UCSD-AML1 (cell line): ENCODE results near the gene NELFCD.

Source experiments
- DNase-seq: peaks from one replicate; lab custom pipeline; 2025; ENCODE audit not compliant: unreplicated experiment; lab: John Stamatoyannopoulos, UW

Gene NELFCD

DNA sequence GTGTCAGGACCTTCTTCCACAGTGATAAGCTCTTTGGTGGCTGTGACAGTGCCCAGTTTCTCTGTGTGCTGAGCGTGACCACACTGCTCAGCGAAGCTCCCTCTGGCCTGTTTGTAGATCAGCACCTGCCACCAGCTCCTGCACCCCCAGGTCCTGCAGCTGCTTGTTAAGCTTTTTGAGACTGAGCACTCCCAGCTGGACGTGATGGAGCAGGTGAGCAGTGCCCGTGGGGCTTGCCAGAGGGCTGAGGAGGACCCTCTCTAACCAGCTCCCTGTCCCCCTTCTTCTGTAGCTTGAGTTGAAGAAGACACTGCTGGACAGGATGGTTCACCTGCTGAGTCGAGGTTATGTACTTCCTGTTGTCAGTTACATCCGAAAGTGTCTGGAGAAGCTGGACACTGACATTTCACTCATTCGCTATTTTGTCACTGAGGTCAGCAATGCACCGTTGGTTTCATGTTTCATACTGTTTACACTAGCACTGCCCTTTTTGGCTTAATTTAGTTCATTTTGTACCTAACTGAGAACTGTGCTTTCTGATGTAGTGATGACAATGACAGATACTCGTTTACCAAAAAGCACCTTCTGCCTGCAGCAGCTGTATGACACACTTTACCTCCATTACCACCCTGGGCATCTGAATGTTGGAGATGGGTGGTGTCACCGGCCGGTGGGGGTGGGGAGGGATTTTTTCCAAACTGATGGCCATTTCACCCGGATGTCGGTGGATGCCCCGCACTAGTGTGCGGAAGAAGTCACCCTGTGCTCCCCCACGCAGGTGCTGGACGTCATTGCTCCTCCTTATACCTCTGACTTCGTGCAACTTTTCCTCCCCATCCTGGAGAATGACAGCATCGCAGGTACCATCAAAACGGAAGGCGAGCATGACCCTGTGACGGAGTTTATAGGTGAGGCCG is 12.5 kb downstream of the NELFCD start:
- no peak for DNase-seq

DNA sequence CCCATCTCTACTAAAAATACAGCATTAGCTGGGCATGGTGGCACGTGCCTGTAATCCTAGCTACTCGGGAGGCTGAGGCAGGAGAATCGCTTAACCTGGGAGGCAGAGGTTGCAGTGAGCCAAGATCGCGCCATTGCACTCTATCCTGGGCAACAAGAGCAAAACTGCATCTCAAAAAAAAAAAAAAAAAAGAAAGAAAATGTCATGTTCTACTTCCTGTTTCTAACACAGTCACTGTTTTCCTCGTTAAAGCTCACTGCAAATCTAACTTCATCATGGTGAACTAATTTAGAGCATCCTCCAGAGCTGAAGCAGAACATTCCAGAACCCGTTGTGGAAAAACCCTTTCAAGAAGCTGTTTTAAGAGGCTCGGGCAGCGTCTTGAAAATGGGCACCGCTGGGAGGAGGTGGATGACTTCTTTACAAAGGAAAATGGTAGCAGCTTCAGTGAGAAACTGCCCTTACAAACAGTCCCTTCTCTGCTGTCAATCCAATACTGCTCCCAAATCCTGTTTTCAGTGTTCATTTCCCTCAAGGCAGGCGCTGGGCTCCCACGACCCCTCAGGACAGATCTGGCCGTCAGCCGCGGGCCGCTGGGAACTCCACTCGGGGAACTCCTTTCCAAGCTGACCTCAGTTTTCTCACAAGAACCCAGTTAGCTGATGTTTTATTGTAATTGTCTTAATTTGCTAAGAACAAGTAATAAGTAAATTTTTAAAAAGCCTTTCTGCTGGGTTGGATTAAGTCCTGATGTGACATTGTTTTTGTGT is 13.5 kb downstream of the NELFCD start:
- DNase-seq: no peak

DNA sequence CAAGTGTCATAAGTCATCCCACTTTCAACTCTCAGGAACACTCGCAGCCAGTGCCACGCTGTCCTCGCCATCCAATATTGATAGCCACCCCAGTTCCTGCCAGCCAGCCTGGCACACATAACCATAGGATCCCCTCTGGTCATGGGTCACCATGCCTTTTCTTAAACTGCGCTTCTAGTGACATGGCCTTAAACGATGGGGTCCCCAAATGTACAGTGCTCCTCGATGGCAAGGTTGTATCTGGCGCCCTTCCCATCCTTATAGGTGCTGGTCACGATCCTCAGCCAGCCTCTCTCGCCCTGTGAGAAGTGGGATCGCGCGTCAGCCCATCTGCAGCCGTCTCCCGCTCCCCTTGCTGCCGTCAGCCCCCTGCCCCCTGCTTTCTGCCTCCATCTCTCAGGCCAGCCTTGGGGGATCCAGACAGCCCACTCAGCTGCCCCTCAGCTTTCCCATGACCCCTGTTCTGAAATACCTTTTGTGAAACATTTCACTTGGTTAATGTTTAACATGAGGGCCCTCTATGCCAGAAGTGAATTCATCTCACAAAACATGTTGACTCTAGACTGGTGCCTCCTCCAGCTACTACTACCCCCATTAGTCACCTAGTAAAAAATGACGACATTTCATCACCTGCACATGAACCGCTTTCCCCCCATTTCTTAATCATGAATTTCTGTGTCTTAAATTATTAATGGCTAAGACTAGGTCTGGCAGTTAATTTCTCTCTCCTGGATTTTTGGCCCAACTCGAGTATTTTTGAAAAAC is 14.6 kb downstream of the NELFCD start:
- no peak for DNase-seq

DNA sequence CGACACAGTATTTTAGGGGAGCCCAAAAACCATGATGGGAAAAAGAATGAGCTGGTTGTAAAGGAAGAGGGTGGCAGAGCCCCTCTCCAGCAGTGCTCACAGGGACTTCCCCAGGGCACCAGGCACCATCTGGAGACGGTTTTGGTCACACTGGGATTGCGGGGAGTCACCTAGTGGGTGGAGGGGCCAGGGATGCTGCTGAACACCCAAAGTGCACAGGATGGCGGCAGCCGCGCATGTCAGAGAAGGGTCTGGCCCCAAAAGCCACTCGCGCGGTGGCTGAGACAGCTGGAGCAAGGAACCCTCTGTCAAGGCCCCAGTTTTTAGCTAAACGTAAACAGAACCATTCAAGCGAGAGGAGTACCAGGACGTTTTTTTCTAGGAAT is 15.2 kb downstream of the NELFCD start:
- DNase-seq: no peak

DNA sequence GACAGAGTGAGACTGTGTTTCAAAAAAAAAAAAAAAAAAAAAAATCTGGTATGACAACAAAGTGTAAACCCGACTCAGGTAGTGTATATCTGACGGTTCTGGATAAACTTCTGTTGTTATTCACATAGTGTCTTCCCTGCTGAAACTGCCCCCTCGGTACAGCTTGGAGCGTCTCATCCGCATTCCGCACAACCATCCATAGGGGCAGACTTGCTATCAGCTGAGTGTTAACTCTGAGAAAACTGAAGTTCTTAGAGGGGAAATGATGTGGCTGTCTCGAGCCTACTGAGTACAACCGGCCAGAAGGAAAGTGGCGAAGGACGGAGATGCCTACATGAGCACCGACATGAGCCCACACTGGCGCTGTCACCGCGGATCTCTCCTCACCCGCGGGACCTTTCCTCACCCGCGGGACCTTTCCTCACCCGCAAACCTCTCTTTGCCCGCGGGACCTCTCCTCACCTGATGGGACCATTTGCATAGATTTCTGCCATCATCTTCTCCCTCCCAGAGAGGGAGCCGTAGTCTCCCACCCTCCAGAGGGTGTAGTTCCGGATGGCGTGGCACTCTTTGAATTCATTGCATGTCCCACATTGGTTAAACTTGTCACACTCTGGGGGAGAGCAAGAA is 16.2 kb downstream of the NELFCD start:
- DNase-seq: no peak

DNA sequence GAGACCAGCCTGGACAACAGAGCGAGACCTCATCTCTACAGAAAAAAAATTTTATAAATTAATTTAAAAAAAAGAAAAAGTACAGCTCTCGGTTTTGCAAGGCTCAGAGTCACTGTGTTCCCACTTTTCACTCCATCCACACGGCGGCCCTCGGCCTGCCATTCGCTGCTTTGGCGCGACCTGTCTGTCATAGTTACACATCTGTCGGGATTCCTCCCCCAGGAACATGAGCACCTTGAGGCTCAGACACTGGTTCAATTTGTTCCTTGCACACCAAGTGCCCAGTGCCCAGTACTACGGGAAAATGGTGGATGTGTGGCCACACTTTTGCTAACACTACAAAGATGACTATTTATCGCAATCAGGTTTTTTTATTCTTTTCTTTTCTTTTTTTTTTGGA is 17.6 kb downstream of the NELFCD start:
- DNase-seq: no peak

DNA sequence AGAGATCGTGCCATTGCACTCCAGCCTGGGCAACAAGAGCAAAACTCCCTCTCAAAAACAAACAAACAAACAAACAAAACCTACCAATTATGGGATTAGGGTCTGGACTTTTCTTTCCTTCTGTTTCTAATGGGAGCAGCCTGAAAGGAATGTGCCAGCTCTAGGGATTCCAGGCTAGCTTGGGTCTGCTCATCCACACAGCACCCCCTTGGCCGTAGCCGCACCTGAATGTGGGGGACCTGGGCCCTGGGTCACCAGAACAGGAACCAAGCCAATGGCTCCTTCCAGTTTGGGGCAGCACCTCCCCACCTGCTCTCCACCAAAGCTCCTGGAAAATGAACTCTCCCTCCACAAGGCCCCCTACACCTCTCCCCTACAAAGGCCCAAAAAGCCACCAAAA is 19.3 kb downstream of the NELFCD start:
- DNase-seq: no peak

DNA sequence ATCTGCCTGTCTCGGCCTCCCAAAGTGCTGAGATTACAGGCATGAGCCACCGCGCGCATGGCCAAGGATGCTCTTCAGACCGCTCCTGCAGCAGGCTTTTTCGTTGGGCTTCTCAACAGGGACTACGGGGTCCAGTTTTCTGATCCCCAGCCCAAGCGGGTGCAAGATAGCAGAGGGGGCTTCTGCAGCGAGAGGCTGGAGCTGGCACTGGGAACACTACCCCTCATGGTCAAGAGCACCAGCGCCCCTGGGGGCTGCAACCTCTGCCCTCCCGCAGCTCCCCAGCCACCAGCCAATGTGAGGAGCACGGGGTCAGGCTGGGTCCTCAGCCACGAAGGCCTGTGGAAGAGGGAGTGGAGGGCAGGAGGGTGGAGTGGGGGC is 20.0 kb downstream of the NELFCD start:
- no peak for DNase-seq

DNA sequence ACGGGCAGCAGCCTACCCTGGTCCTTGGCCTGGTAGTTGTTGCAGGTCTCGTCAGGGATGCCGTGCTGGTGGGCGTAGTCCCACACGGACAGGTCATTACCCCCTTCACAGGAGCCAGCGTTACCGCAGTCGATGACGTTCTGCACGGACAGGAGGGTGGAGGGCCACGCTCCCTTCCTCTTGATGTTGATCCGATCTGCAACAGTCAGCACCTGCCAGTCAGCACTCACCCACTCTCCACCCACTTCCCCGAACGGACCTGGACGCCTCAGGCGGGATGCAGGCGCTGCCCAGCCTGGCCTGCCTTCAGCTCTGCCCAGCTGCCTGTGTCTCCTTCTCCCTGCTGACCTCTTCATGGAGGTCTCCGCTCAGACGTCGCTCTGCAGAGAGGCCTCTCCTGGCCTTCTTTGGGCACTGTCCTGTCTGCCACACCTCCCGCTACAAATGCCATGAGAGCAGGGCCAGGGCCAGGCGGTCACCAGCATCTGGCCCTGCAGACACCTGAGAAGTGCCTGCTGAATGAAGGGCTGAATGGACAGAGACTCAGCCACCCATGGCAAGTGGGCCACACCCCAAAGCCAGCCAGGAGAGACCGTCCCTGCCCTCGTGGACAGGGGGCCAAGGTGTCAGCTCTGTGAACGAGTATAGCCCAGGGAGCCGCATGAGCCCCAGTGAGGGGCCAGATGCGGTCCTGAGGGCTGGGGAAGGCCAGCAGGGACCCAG is 20.6 kb downstream of the NELFCD start:
- no peak for DNase-seq

DNA sequence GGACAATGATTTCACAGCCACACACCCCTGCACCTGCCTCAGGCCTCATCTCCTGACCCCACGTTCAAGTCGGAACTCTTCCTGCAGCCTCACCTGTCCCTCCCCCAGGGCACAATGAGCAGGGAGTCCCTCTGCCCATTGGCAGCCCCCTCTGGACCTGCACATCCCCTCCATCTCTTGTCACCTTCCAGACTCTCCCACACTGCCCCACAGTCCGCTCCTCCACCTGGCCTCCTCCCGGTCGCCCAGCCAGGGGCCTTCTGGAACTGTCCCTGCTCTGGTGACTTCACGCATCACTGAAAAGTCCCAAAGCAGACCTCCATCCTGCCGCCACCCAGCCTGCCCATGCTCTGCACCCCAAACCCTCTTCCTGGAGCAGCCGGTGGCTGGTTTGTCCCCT is 21.3 kb downstream of the NELFCD start:
- no peak for DNase-seq

DNA sequence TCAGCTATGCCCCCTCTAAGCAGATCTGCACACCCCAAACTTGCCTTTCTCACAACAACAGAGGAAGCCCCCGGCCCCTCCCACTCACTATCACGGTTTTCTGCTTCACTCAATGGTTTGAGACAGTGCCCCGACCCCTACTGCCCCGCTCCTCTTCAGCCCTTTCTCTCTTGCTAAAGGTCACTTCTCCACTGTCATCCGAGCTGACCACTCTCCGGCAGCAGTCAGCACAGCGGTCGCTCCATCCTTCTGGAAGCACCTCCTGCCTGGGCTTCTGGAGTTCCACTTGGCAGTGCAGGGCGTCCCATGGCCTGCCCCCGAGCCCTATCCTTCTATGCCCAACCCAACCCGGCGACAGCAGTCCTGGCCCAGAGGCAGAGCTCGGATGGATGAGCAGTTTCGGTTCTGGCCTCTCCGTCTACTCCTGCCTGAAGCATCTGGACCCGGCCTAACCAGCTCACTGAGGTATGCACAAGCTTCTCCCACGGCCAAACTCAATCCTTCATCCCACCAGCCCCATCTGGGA is 21.9 kb downstream of the NELFCD start:
- no peak for DNase-seq

DNA sequence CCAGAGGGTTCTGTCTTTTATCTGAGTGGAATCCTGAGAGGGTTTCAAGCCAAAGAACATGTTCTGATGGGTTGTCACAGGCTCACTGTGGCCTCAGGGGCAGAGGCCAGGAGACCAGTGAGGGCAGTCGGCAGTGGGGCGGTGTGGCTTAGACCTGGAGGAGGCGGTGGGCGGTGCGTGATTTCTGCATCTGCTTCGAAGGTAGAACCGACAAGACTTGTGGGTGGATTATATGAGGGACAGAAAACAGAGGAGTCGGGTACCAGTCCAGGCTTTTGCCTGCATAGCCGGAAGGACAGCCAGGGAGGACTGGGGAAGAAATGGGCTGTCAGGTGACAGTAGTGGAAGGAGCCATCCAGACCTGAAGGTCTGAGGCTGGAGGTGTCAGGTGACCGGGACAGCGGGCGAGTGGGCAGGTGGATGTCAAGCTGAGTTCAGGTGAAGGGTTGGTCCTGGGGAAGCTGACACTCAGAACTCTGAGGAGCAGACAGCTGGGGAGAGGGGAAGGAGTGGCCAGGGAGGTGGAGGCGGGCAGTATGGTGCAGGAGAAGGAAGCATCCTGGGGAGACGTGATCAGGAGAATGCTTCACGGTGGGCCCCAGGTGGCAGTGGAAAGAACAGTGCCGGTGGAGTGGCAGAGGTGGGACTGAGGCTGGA is 22.9 kb downstream of the NELFCD start:
- no peak for DNase-seq

DNA sequence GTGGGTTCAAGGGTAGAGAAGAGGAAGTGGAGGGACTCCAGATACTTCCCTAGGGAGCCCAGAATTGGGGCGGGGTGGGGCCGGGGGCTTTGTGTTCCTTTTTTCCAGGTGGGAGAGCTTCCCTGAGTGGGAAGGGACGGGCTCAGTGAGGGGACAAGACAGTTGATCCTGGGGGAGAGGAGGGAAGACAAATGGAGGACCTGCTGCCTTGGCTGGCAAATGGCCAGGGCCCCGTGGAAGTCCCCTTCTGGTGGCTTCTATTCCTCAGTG is 23.4 kb downstream of the NELFCD start:
- DNase-seq: peak; percentile 63

DNA sequence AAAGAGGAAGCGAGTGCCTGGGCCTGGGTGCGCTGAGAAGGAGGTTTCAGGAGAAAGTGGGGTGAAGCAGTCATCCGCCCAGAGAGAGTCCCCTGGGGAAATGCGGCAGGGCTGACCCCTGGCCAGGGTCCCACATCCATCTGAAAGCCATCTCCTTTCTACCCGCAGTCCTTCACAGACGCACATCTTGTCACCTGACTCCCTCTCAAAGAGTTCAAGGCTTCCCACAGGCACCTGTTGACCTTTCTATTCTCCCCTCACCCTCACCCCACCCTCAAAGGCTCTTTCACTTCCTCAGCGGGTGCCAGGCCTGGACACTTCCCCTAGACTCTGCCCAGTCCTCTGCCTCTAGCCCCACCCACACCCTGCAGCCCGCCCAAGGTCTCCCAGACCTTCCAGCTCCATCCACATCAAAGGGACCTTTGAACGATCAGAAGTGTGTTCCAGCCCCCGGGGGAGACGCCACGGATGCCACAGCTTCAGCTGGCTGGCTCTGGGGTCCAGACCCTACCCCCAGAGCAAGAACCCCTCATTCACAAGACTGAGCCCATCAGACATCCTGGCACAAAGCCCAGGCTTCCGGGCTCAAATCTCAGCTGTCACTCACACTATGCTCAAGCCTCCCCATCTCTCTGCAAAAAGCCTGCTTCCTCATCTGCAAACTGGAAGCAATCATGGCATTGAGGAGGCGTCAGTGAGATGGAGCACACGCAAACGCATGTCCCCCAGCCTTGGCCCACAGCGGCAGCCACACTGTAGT is 23.9 kb downstream of the NELFCD start:
- peak; percentile 78 for DNase-seq

DNA sequence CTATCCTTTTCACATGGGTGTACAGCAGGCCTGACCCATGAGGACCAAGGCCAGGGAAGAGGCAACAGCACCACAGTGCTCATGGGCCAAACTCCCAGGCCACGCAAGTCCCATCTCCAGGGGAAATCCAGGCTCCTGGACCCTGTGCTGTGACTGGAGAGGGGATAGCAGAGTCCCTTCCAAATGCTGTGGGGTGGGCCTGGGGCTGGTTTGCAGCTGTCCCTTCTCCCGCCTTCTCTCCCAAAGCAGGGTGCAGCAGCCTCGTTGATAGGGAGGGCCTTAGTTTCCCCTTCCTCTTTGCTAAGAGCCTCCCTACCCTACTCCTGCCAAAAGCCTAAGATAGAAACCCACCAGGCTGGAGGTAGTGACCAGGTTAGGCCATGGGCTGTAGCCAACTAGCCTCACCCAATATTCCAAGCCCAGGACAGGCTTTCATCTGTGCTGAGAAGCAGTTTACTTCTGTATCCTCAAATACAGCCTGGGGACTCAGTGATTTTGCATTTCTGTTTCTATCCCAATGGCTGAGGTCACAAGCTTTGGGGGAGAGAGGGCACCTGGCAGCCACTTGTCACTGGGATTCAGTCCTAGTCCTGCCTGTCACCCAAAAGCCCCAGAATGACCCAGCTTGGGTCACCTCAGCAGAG is 24.6 kb downstream of the NELFCD start:
- DNase-seq: no peak

DNA sequence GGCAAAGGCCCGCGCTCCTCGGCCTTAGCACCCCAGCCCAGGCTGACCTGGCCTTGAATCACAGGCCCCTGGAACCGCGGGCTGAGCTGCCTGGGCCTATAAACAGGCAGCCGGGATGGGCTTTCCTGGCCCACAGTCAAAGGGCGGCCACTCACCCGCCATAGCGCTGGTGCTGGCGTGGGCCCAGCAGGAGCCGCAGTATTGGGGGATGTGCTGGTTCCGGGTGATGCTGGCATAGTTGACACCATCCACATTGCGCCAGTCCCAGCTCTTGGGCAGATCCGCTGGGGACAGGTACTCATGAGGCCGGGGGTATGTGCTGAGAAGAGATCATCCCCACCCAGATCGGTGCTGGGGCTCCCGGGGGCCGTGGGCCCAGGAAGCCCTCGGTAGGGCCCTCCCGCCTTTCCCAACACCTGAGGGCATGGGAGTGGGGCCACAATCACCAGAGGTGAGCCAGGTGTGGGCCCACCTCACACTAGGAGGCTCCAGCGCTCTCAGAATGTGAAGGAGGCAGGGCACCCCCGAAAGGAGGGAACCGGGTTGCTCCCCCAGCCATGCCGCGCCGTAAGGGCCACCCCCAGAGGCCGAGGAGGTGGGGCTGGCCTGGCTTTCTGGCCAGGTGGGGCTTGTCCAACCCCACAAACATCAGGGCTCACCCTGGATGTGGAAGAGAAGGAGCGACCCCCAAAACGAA is 25.3 kb downstream of the NELFCD start:
- no peak for DNase-seq

DNA sequence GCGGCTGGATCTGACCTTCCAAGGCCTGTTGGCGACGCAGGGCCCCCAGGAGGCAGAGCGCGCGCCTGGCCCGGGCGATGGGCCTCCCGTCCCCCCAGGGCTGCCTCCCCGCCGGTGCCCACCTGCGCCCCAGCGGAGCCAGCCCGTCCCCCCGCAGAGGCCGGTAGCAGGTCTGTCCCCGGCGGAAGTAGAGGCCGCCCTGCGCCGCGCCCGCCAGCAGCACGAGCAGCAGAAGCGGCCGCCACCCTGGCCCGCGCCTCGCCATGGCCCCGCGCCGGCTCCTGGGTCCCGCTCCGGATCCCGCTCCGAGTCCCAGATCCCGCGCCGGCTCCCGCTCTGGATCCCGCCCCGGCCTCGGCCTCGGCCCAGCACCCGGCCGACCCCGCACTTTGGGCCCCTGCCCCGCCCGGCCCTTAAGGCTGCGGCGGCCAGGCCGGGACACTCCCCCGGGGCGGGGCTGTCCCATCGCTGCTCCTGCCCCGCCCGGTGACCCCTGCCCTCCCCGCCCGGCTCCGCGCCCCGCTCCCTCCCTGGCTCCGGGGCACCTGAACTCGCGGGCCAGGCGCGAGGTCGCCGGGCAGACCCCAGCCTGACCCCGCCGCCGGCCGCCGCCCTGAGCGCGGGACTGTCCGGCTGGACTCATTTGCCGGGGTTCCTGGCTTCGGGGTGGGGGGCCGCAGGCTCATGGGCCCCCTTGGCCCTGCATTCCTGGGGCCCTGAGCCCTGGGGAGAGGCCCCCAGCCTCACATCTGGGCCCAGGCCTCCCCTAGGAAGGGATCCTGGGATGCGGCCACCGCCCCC is 26.0 kb downstream of the NELFCD start, which contains the start of gene CTSZ:
CTSZ (minus strand) TSS at position 391 of the 801 bp plus-strand sequence; CDS start at position 265, 126 bp downstream.
- DNase-seq: peak; percentile 61
